Measurements from ENCODE around the gene SCGB2A2.

DNA sequence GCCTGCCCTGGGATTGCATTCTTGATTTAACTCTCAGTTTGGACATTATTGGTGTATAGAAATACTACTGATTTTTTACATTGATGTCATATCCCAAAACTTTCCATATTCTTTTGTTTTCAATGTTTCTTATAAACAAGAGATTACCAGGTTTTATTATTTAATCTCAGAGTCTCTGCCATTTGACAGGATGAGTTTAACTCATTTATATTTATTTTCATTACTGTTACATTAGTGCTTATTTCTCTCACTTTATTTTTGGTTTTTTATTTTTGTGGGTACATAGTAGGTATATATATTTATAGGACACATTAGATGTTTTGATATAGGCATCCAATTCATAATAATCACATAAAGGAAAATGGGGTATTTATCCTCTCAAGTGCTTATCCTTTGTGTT is 38.0 kb downstream of the SCGB2A2 start:
- TF ChIP-seq TAF1 (IDR thresholded peaks at IDR 0.05; ENCODE audit: borderline replicate concordance, insufficient read depth, low read length) (no peak), POLR2AphosphoS5 (IDR thresholded peaks at IDR 0.05; ENCODE audit: low read depth, low read length) (no peak)
